Measurements from ENCODE around the gene SLC6A11. TPM values are rescaled to one million over a fixed set of nuclear protein-coding genes. Genes with fewer than 3 reads are reported as not detected.

SLC6A11 gene
- total and polyA plus RNA-seq, 4 donors, result 50.0 to 265 (median 168) TPM

DNA sequence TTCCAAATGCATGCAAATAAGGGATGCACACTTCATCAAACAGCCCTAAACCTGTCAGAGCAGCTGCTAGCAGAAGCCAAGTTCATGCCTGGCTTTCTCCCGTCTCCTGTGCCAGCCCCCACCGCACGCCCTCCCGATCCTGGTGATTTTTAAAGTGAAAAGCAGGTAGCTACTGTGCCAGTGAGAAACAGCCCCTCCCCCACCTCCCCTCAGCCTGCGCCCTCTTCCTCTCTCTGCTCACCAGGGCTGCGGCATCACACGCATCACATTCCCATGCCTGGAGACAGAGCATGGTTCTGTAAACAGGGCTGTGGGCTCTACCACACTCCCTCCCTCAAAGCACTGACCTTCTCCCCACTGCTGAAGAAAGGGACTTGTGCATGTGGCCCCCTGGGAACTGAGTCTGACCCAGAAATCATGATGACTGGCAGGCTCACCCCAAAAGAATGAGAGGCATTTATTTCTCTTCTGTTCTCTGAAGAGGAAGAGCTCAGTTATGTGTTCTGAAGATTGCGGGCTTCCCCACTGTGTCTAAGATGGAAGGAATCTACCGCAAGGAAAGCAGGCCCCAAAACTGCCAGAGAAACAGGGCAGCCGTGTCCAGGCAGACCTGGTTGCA lies 162.0 kb downstream of the SLC6A11 start:
- peaks cover 21% of the 10 kb centered on the region for H3K4me1 ChIP-seq (ENCODE audit: control insufficient read depth, insufficient read depth, low read length)
- no peaks in the 10 kb centered on the region for H3K9me3 ChIP-seq (ENCODE audit: control insufficient read depth, insufficient read depth, low read length)
- H3K4me3 ChIP-seq (ENCODE audit: low read depth, low read length), result no peak overlapping the region
- peak overlapping the region; percentile 65 for H3K27ac ChIP-seq (ENCODE audit: low read depth, low read length)
- DNase-seq (ENCODE audit: low read depth in 4 of 6, low spot score in 6 of 6), result peak in 2 of 6 donors; percentile 64 to 90
- H3K27me3 ChIP-seq (ENCODE audit: control insufficient read depth, insufficient read depth, low read length), result no peaks in the 10 kb centered on the region
- H3K36me3 ChIP-seq (ENCODE audit: control insufficient read depth, insufficient read depth, low read length), result no peaks in the 10 kb centered on the region
- WGBS (ENCODE audit: insufficient coverage), result 21% methylated on average over 10 of the region's 10 CpGs

DNA sequence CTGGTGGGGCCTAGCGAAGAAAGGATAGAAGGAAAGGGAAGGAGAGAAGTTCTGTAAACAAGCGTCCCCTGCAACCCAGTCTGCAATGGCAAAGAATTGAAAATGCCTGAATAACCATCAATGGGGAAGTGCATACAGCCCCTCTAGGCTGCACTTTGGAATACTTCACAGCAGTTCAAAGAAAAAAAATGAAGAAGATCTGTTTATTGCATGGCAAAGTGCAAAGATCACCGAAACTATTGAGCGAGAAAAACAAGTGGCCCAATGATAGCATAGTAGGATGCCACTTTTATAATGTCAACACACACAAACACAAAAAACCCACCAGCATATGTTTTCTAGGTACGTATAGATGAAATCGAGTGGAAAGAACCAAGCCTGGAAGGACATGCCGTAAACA lies 162.9 kb downstream of the SLC6A11 start:
- no peak for DNase-seq (ENCODE audit: low read depth in 4 of 6, low spot score in 6 of 6)
- Histone ChIP-seq H3K9me3 (ENCODE audit: control insufficient read depth, insufficient read depth, low read length) (no peaks in the 10 kb centered on the region), H3K36me3 (ENCODE audit: control insufficient read depth, insufficient read depth, low read length) (no peaks in the 10 kb centered on the region), H3K4me3 (ENCODE audit: low read depth, low read length) (no peak overlapping the region), H3K4me1 (ENCODE audit: control insufficient read depth, insufficient read depth, low read length) (peaks cover 24% of the 10 kb centered on the region), H3K27me3 (ENCODE audit: control insufficient read depth, insufficient read depth, low read length) (no peaks in the 10 kb centered on the region), H3K27ac (ENCODE audit: low read depth, low read length) (no peak overlapping the region)
- WGBS (ENCODE audit: insufficient coverage), result 84% methylated on average over 4 of the region's 7 CpGs

DNA sequence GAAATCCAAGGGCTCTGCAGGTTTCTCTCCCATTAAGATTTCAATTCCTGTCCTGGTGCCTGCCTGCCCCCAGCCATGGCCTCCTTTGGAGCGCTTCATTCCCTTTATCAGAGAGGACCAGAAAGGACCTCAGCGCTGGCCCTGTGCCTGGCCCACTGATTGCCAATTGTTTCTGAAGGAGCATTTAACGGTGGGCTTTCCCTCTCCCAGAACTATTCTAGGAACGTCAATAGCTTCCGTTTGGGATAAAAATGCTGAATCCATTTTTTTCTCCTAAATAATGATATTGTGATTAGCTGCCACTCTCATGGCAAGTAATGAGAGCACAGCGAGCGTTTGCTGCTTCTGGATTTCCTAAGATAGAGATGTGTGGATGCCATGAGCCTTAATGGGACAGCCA lies 164.3 kb downstream of the SLC6A11 start:
- Histone ChIP-seq H3K4me1 (ENCODE audit: control insufficient read depth, insufficient read depth, low read length) (peaks cover 19% of the 10 kb centered on the region), H3K36me3 (ENCODE audit: control insufficient read depth, insufficient read depth, low read length) (no peaks in the 10 kb centered on the region), H3K27me3 (ENCODE audit: control insufficient read depth, insufficient read depth, low read length) (no peaks in the 10 kb centered on the region), H3K4me3 (ENCODE audit: low read depth, low read length) (no peak overlapping the region), H3K9me3 (ENCODE audit: control insufficient read depth, insufficient read depth, low read length) (no peaks in the 10 kb centered on the region), H3K27ac (ENCODE audit: low read depth, low read length) (no peak overlapping the region)
- WGBS (ENCODE audit: insufficient coverage), result no CpG with 5 or more reads among the region's 7 CpGs
- DNase-seq (ENCODE audit: low read depth in 4 of 6, low spot score in 6 of 6), result peak in 1 of 6 donors; percentile 48

DNA sequence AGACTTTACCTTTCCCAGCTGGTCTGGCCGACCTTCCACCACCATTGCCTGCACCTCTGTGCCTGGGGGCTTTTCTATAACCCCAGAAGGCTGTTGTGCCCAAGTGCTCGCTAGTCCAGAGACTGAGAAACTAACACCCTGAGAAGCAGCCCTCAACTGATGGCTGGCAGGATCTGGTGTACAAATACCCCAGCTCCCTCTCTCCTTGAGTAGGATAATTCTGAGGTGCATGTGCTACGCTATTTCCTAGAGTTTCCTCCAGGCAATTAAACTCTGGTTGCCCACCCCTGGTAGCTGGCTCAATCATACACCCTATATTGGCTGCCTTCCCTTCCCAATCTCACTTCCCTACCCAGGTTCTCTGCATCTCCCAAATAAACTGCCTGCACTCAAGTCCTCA lies 165.0 kb downstream of the SLC6A11 start:
- H3K4me1 ChIP-seq (ENCODE audit: control insufficient read depth, insufficient read depth, low read length), result peaks cover 19% of the 10 kb centered on the region
- no peak for DNase-seq (ENCODE audit: low read depth in 4 of 6, low spot score in 6 of 6)
- no peaks in the 10 kb centered on the region for H3K36me3 ChIP-seq (ENCODE audit: control insufficient read depth, insufficient read depth, low read length)
- whole genome bisulfite sequencing (ENCODE audit: insufficient coverage), result 94% methylated on average over 3 of the region's 3 CpGs
- H3K4me3 ChIP-seq (ENCODE audit: low read depth, low read length), result no peak overlapping the region
- no peaks in the 10 kb centered on the region for H3K9me3 ChIP-seq (ENCODE audit: control insufficient read depth, insufficient read depth, low read length)
- H3K27me3 ChIP-seq (ENCODE audit: control insufficient read depth, insufficient read depth, low read length), result no peaks in the 10 kb centered on the region
- no peak overlapping the region for H3K27ac ChIP-seq (ENCODE audit: low read depth, low read length)

DNA sequence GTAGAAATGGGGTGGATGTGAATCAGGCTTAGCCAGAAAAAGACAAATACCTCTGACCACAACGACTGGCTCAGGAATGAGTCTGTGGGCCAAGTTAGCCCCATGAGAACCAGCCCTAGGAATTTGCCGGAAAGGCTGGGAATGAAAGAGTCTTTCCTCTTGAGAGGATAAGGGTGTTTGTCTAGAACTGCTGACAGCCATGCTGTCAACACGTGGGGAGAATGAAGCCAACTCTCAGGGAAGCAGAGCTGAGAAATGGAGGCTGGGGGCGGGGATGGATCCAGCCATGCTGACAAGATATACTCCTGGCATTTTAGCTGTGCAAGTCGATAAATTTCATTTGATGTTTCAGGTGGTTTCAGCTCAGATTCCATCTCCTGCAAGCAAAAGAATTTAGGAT lies 165.9 kb downstream of the SLC6A11 start:
- no peak overlapping the region for H3K27ac ChIP-seq (ENCODE audit: low read depth, low read length)
- H3K4me1 ChIP-seq (ENCODE audit: control insufficient read depth, insufficient read depth, low read length), result peaks cover 18% of the 10 kb centered on the region
- 70% methylated on average over 4 of the region's 5 CpGs for WGBS (ENCODE audit: insufficient coverage)
- H3K36me3 ChIP-seq (ENCODE audit: control insufficient read depth, insufficient read depth, low read length), result no peaks in the 10 kb centered on the region
- H3K4me3 ChIP-seq (ENCODE audit: low read depth, low read length), result no peak overlapping the region
- no peaks in the 10 kb centered on the region for H3K27me3 ChIP-seq (ENCODE audit: control insufficient read depth, insufficient read depth, low read length)
- peak in 2 of 6 donors; percentile 51 to 59 for DNase-seq (ENCODE audit: low read depth in 4 of 6, low spot score in 6 of 6)
- H3K9me3 ChIP-seq (ENCODE audit: control insufficient read depth, insufficient read depth, low read length), result no peaks in the 10 kb centered on the region

DNA sequence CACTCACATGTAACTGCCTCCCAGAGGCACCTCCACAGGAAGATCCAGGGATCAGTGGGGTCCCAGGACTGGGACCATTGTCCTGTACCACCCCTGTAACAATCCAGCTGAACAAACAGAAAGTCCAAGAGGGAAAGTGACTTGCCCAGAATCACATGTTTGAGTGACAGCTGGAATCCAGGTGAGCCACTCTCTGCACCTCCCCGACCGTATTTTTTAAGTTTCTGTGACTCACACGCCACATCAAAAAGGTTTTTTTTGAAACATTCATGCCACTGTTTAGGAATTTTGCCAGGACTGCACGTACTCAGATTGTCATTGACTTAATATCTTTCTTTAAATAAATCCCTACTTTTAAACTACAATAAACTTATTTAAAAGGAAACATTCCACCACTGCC lies 166.8 kb downstream of the SLC6A11 start:
- DNase-seq (ENCODE audit: low read depth in 4 of 6, low spot score in 6 of 6), result no peak
- no peaks in the 10 kb centered on the region for H3K9me3 ChIP-seq (ENCODE audit: control insufficient read depth, insufficient read depth, low read length)
- H3K27ac ChIP-seq (ENCODE audit: low read depth, low read length), result no peak overlapping the region
- no peak overlapping the region for H3K4me3 ChIP-seq (ENCODE audit: low read depth, low read length)
- no peaks in the 10 kb centered on the region for H3K27me3 ChIP-seq (ENCODE audit: control insufficient read depth, insufficient read depth, low read length)
- WGBS (ENCODE audit: insufficient coverage), result 54% methylated on average over 3 of the region's 4 CpGs
- no peaks in the 10 kb centered on the region for H3K36me3 ChIP-seq (ENCODE audit: control insufficient read depth, insufficient read depth, low read length)
- peaks cover 13% of the 10 kb centered on the region for H3K4me1 ChIP-seq (ENCODE audit: control insufficient read depth, insufficient read depth, low read length)

DNA sequence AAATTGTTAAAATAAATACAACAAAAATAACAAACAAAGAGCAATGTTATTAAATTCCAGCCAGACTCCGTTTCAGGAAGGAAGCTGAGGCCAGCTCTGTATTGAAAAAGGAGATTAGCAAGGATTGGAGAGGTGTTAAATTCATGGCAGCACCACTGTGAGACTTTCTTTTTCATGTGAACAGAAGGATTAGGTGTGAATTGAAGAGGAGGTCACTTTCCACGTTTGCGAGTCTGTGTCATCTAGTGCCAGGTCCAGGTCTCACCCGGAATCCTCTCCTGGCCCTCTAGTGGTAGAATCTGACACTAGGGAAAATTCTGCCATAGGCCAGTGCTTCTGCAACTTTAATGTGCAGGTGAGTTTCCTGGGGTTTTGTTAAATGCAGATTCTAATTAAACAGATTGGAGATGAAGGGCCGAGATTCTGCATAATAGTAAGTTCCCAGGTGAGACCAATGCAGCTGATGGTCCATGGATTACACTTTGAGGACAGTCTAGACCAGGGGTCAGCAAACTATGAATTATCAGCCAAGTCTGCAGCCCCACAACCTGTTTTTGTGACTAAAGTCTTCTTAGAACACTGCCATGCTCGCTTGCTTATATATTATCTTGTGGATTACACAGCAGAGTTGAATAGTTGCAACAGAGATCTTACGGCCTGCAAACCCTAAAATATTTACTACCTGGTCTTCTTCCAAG lies 167.3 kb downstream of the SLC6A11 start:
- Histone ChIP-seq H3K4me3 (ENCODE audit: low read depth, low read length) (no peak overlapping the region), H3K36me3 (ENCODE audit: control insufficient read depth, insufficient read depth, low read length) (no peaks in the 10 kb centered on the region), H3K9me3 (ENCODE audit: control insufficient read depth, insufficient read depth, low read length) (no peaks in the 10 kb centered on the region), H3K27ac (ENCODE audit: low read depth, low read length) (no peak overlapping the region), H3K4me1 (ENCODE audit: control insufficient read depth, insufficient read depth, low read length) (peaks cover 8% of the 10 kb centered on the region), H3K27me3 (ENCODE audit: control insufficient read depth, insufficient read depth, low read length) (no peaks in the 10 kb centered on the region)
- peak in 2 of 6 donors; percentile 76 to 88 for DNase-seq (ENCODE audit: low read depth in 4 of 6, low spot score in 6 of 6)
- WGBS (ENCODE audit: insufficient coverage), result 10% methylated on average over 4 of the region's 7 CpGs

DNA sequence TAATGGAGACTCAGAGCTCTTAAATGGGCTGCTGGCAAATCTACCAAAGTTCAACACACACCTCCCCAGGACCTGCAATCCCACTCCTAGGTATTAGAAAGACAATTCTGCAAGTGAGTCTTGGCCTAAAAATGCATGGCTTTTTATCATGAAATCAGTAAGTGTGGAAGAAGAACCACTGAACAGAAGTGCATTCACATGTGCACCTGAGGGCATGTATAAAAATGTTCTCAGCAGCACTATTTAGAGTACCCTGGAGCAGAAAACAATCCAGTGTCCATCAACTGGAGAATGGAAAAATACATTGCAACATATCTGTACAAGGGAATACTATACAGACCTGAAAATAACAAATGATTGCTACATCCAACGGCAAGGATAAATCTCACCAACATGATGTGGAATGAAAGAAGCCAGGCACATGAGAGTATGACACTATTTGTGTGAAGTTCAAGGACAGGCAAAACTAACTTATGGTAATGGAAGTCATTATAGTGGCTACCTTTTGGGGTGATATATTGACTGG lies 168.4 kb downstream of the SLC6A11 start:
- peaks cover 14% of the 10 kb centered on the region for H3K4me1 ChIP-seq (ENCODE audit: control insufficient read depth, insufficient read depth, low read length)
- no peaks in the 10 kb centered on the region for H3K9me3 ChIP-seq (ENCODE audit: control insufficient read depth, insufficient read depth, low read length)
- no peaks in the 10 kb centered on the region for H3K27me3 ChIP-seq (ENCODE audit: control insufficient read depth, insufficient read depth, low read length)
- no peak for DNase-seq (ENCODE audit: low read depth in 4 of 6, low spot score in 6 of 6)
- WGBS (ENCODE audit: insufficient coverage), result no CpG with 5 or more reads among the region's 1 CpG
- no peak overlapping the region for H3K27ac ChIP-seq (ENCODE audit: low read depth, low read length)
- no peaks in the 10 kb centered on the region for H3K36me3 ChIP-seq (ENCODE audit: control insufficient read depth, insufficient read depth, low read length)
- no peak overlapping the region for H3K4me3 ChIP-seq (ENCODE audit: low read depth, low read length)

DNA sequence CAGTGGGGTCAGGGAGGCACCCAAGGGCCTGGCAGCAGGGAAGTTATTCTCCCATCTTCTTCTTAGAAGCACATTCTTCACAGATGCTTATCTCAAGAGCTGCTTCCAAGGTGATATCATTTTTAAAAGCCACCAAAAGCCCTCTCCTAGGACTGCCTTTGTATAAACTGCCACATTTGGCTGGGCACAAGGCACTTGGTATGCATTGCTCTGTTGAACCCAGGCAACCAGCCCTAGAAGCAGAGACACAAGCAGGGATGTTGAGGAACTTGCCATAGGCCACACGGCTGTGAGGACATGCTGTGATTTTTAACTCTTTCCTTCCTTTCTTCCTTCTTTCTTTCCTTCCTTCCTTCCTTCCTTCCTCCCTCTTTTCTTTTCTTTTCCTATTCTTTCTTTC lies 169.2 kb downstream of the SLC6A11 start:
- 0% methylated on average over 1 of the region's 1 CpG for WGBS (ENCODE audit: insufficient coverage)
- Histone ChIP-seq H3K36me3 (ENCODE audit: control insufficient read depth, insufficient read depth, low read length) (no peaks in the 10 kb centered on the region), H3K27me3 (ENCODE audit: control insufficient read depth, insufficient read depth, low read length) (no peaks in the 10 kb centered on the region), H3K9me3 (ENCODE audit: control insufficient read depth, insufficient read depth, low read length) (no peaks in the 10 kb centered on the region), H3K4me1 (ENCODE audit: control insufficient read depth, insufficient read depth, low read length) (peaks cover 14% of the 10 kb centered on the region), H3K27ac (ENCODE audit: low read depth, low read length) (no peak overlapping the region), H3K4me3 (ENCODE audit: low read depth, low read length) (no peak overlapping the region)
- DNase-seq (ENCODE audit: low read depth in 4 of 6, low spot score in 6 of 6), result peak in 1 of 6 donors; percentile 39

DNA sequence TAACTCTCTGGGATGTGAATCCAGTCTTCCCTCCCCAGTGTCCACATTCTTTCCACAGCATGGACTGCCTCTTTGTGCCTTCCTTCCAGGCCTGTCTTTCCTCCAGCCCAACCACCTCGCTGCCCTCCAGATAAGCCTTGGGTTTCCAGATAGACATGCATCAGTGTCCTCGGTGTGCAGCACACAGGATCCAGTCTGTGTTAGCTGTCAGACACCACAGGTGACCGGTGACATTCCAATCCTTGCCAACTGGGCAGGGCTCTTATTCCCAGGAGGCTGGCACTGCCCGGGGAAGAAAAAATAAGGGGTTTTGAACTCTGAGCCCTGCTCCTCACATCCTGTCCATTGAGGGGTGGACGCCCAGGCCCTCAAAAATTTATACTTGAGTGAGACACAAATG lies 170.6 kb downstream of the SLC6A11 start:
- no peaks in the 10 kb centered on the region for H3K36me3 ChIP-seq (ENCODE audit: control insufficient read depth, insufficient read depth, low read length)
- H3K4me3 ChIP-seq (ENCODE audit: low read depth, low read length), result no peak overlapping the region
- 86% methylated on average over 3 of the region's 5 CpGs for WGBS (ENCODE audit: insufficient coverage)
- H3K9me3 ChIP-seq (ENCODE audit: control insufficient read depth, insufficient read depth, low read length), result no peaks in the 10 kb centered on the region
- no peaks in the 10 kb centered on the region for H3K27me3 ChIP-seq (ENCODE audit: control insufficient read depth, insufficient read depth, low read length)
- no peak overlapping the region for H3K27ac ChIP-seq (ENCODE audit: low read depth, low read length)
- DNase-seq (ENCODE audit: low read depth in 4 of 6, low spot score in 6 of 6), result no peak
- H3K4me1 ChIP-seq (ENCODE audit: control insufficient read depth, insufficient read depth, low read length), result peaks cover 19% of the 10 kb centered on the region
